Tibial artery (tissue), 4 donors: ENCODE data around the gene PRKAR1B.

ENCODE experiments used
- DNase-seq, 2 donors: peaks; one replicate each; pipeline ENCODE4 v3.0.0-alpha.2; 2019
- H3K27ac ChIP-seq, 2 donors: fragments of 200-600 bp; sonication (generic) in 1 of 2; 1 replicate in 1 of 2; 2 replicates in 1 of 2; pipeline ENCODE4 v1.5.1; 2018 to 2019; ENCODE audit warnings: mild to moderate bottlenecking in 1 of 2
- H3K27me3 ChIP-seq, 2 donors: fragments of 200-600 bp; sonication (generic) in 1 of 2; one replicate each; pipeline versions ENCODE4 v1.5.1 to v1.6.0; 2016 to 2019
- H3K36me3 ChIP-seq, 3 donors: fragments of 200-600 bp; sonication (generic) in 2 of 3; one replicate each; pipeline ENCODE4 v1.5.1; 2016 to 2019; ENCODE audit warnings: mild to moderate bottlenecking in 2 of 3
- H3K4me1 ChIP-seq, 4 donors: fragments of 200-600 bp; sonication (generic) in 2 of 4; 1 replicate in 3 of 4; 2 replicates in 1 of 4; pipeline ENCODE4 v1.5.1; 2016 to 2019
- H3K4me3 ChIP-seq, 2 donors: fragments of 200-600 bp; sonication (generic) in 1 of 2; 1 replicate in 1 of 2; 2 replicates in 1 of 2; pipeline ENCODE4 v1.5.1; 2018 to 2019; ENCODE audit warnings: mild to moderate bottlenecking in 2 of 2
- H3K9me3 ChIP-seq, 3 donors: fragments of 200-600 bp; sonication (generic) in 1 of 3; one replicate each; pipeline ENCODE4 v1.5.1; 2016 to 2019
- CTCF ChIP-seq, 2 experiments: fragments of 200-600 bp in 1 of 2; fragments of 450-650 bp in 1 of 2; IDR thresholded peaks; one replicate each; pipeline ENCODE4 v1.5.1; 2017 to 2019; ENCODE audit warnings: antibody characterized with exemption in 2 of 2, mild to moderate bottlenecking in 1 of 2, moderate library complexity in 1 of 2
- intact Hi-C: fragments of 100-400 bp; cut with DNase I; formaldehyde crosslinking; loops from one replicate; pipeline ENCODE4 v1.15.0; 2023; ENCODE audit warnings: low total_unique reads

Gene PRKAR1B

GRCh38 chr7:741850-742249 is 14.8 kb upstream of the PRKAR1B start:
- DNase-seq = no peak
- no peak overlapping the region for H3K27ac ChIP-seq
- H3K4me1 ChIP-seq = no peaks in the 10 kb centered on the region
- intact Hi-C loops = no loop called here
- no peaks in the 10 kb centered on the region for H3K9me3 ChIP-seq
- no peaks in the 10 kb centered on the region for H3K27me3 ChIP-seq
- H3K36me3 ChIP-seq = peaks cover 13 to 58% (median 41%) of the 10 kb centered on the region in 3 donors
- no peak for TF ChIP-seq CTCF (IDR thresholded peaks at IDR 0.05)
- H3K4me3 ChIP-seq = no peak overlapping the region

- H3K4me3 ChIP-seq = no peak overlapping the region
- H3K27me3 ChIP-seq = no peaks in the 10 kb centered on the region
- H3K4me1 ChIP-seq = no peaks in the 10 kb centered on the region
- H3K9me3 ChIP-seq = no peaks in the 10 kb centered on the region
- TF ChIP-seq CTCF (IDR thresholded peaks at IDR 0.05) = no peak
- DNase-seq = no peak
- no peak overlapping the region for H3K27ac ChIP-seq
- intact Hi-C loops = no loop called here
- peaks cover 13 to 58% (median 41%) of the 10 kb centered on the region in 3 donors for H3K36me3 ChIP-seq
Measured at GRCh38 chr7:741191-741671, 14.2 kb upstream of the PRKAR1B start.

- DNase-seq = peak in 1 of 2 donors; percentile 57
- Histone ChIP-seq H3K9me3 (no peaks in the 10 kb centered on the region), H3K36me3 (peaks cover 13 to 52% (median 32%) of the 10 kb centered on the region in 3 donors), H3K27ac (no peak overlapping the region), H3K27me3 (no peaks in the 10 kb centered on the region), H3K4me3 (no peak overlapping the region), H3K4me1 (no peaks in the 10 kb centered on the region)
- intact Hi-C loops = no loop called here
- no peak for TF ChIP-seq CTCF (IDR thresholded peaks at IDR 0.05)
Measured at GRCh38 chr7:739983-740942, 13.2 kb upstream of the PRKAR1B start.

- no peak for TF ChIP-seq CTCF (IDR thresholded peaks at IDR 0.05)
- H3K27me3 ChIP-seq = no peaks in the 10 kb centered on the region
- no peak overlapping the region for H3K4me3 ChIP-seq
- H3K9me3 ChIP-seq = peaks cover 0 to 2% (median 0%) of the 10 kb centered on the region in 3 donors
- no peaks in the 10 kb centered on the region for H3K4me1 ChIP-seq
- H3K27ac ChIP-seq = no peak overlapping the region
- intact Hi-C loops = no loop called here
- peaks cover 13 to 51% (median 30%) of the 10 kb centered on the region in 3 donors for H3K36me3 ChIP-seq
- peak in 1 of 2 donors; percentile 48 for DNase-seq
Measured at GRCh38 chr7:739455-739982, 12.4 kb upstream of the PRKAR1B start.

- no peaks in the 10 kb centered on the region for H3K27me3 ChIP-seq
- H3K4me3 ChIP-seq = no peak overlapping the region
- intact Hi-C loops = no loop called here
- peaks cover 0 to 8% (median 0%) of the 10 kb centered on the region in 3 donors for H3K9me3 ChIP-seq
- TF ChIP-seq CTCF (IDR thresholded peaks at IDR 0.05) = no peak
- peaks cover 19 to 57% (median 36%) of the 10 kb centered on the region in 3 donors for H3K36me3 ChIP-seq
- H3K27ac ChIP-seq = no peak overlapping the region
- no peaks in the 10 kb centered on the region for H3K4me1 ChIP-seq
- DNase-seq = peak in 1 of 2 donors; percentile 57
Measured at GRCh38 chr7:738723-739454, 11.8 kb upstream of the PRKAR1B start.
